Motor neuron (in vitro differentiated cells): ENCODE data around the gene GZMH. TPM values are rescaled to one million over a fixed set of nuclear protein-coding genes. Genes with fewer than 3 reads are reported as not detected.

Source experiments
- ATAC-seq, 8 experiments: fragments of 200-7000 bp; cut with Tn5 transposase; replicated peaks in 6 of 8; 2 replicates each; pipeline ENCODE4 v1.8.0; 2021; ENCODE audit warnings: mild to moderate bottlenecking in 8 of 8, moderate library complexity in 8 of 8
- H3K27ac ChIP-seq, 2 donors: fragments of 250-450 bp; sonication (Bioruptor Pico); 2 replicates each; pipeline ENCODE4 v1.9.0; 2021; ENCODE audit warnings: antibody characterized with exemption in 2 of 2, mild to moderate bottlenecking in 2 of 2, moderate library complexity in 1 of 2
- H3K4me1 ChIP-seq, 2 donors: fragments of 250-450 bp; sonication (Bioruptor Pico); replicated peaks in 1 of 2; 2 replicates each; pipeline ENCODE4 v1.6.1; 2021; ENCODE audit warnings: antibody characterized with exemption in 2 of 2, mild to moderate bottlenecking in 2 of 2, moderate library complexity in 1 of 2
- H3K4me3 ChIP-seq, 5 donors: fragments of 250-450 bp; sonication (Bioruptor Pico); 2 replicates each; pipeline ENCODE4 v1.9.0; 2021; ENCODE audit warnings: antibody characterized with exemption in 5 of 5, mild to moderate bottlenecking in 5 of 5, moderate library complexity in 4 of 5
- WGBS, 10 experiments: fragments of 450-650 bp; shearing (Covaris generic); methylation state at CpG; one replicate each; pipeline ENCODE4 v1.0.0; 2022; 5-methylcytosine and 5-hydroxymethylcytosine counted together
- in situ Hi-C, 9 experiments: fragments of 400-800 bp; cut with MboI; loops; one replicate each; pipeline ENCODE4 v1.15.0; 2021; ENCODE audit warnings: low sequenced_read_pairs in 9 of 9, low pct_unique_long_range_greater_than_20kb in 2 of 9; ENCODE audit not compliant: unreplicated experiment in 9 of 9
- total RNA-seq, 8 experiments: library from RNA; unstranded; fragments of 300-600 nt; gene quantifications; 2 replicates each; pipeline versions ENCODE4 v1.2.3 to v1.2.4, GENCODE V29; 2022

Gene GZMH
- total RNA-seq, 8 experiments from 2014 or later = 0.84 TPM; not detected in 7

GRCh38 chr14:24576771-24577170, 32.7 kb downstream of the GZMH start:
- Histone ChIP-seq H3K4me1 (peaks cover 0 to 3% of the 10 kb centered on the region in 2 donors), H3K27ac (no peak overlapping the region), H3K4me3 (no peak overlapping the region)
- ATAC-seq = no peak
- 0 to 100% (median 82%) methylated on average over 1 to 5 of the region's 5 CpGs; no CpG with 5 or more reads in 2 of the 10 experiments for WGBS, 10 experiments
- in situ Hi-C loops = loop anchor here in 1 of 9 experiments (25.0 kb wide), 1 partner anchor 89 kb away; no protein-coding TSS in a partner anchor

- no peak within 1 kb of the TSS for H3K4me3 ChIP-seq
- ATAC-seq = no peak
- in situ Hi-C loops = loop anchor here in 1 of 9 experiments (25.0 kb wide), 1 partner anchor 89 kb away; no protein-coding TSS in a partner anchor
Measured at GRCh38 chr14:24576182-24576581, 33.3 kb downstream of the GZMH start, which contains the start of gene CTSG. Gene CTSG, minus strand, starts transcription at chr14:24576250. Its CDS starts 27 bp downstream, at chr14:24576223.

GRCh38 chr14:24574206-24574774, 35.2 kb downstream of the GZMH start:
- no peak overlapping the region for H3K27ac ChIP-seq
- in situ Hi-C loops = no loop called here
- peaks cover 0 to 3% of the 10 kb centered on the region in 2 donors for H3K4me1 ChIP-seq
- WGBS, 10 experiments = 20 to 100% (median 64%) methylated on average over 1 to 5 of the region's 27 CpGs; no CpG with 5 or more reads in 5 of the 10 experiments
- H3K4me3 ChIP-seq = no peak overlapping the region
- ATAC-seq = no peak

More at GRCh38 chr14:24576182-24576581, 33.3 kb downstream of the GZMH start, which contains the start of gene CTSG:
- Histone ChIP-seq H3K27ac (no peak within 1 kb of the TSS), H3K4me1 (peaks cover 0 to 3% of the 10 kb centered on the region in 2 donors)
- WGBS, 10 experiments = 37 to 100% (median 83%) methylated on average over 2 to 3 of the region's 3 CpGs; no CpG with 5 or more reads in 7 of the 10 experiments

GRCh38 chr14:24566318-24566717, 43.2 kb downstream of the GZMH start:
- Histone ChIP-seq H3K27ac (no peak overlapping the region), H3K4me1 (no peaks in the 10 kb centered on the region), H3K4me3 (no peak overlapping the region)
- ATAC-seq = no peak
- 0 to 83% (median 37%) methylated on average over 1 to 2 of the region's 2 CpGs; no CpG with 5 or more reads in 6 of the 10 experiments for WGBS, 10 experiments
- in situ Hi-C loops = no loop called here

GRCh38 chr14:24565766-24566165, 43.7 kb downstream of the GZMH start:
- no peak for ATAC-seq
- Histone ChIP-seq H3K27ac (no peak overlapping the region), H3K4me3 (no peak overlapping the region), H3K4me1 (no peaks in the 10 kb centered on the region)
- in situ Hi-C loops = no loop called here
- 8 to 83% (median 52%) methylated on average over 1 to 2 of the region's 2 CpGs for WGBS, 10 experiments

- WGBS, 10 experiments = 0 to 100% (median 24%) methylated on average over 1 to 3 of the region's 3 CpGs; no CpG with 5 or more reads in 2 of the 10 experiments
- in situ Hi-C loops = no loop called here
- Histone ChIP-seq H3K4me1 (no peaks in the 10 kb centered on the region), H3K4me3 (no peak overlapping the region), H3K27ac (no peak overlapping the region)
- no peak for ATAC-seq
Measured at GRCh38 chr14:24563505-24563904, 46.0 kb downstream of the GZMH start.

GRCh38 chr14:24556756-24557155, 52.7 kb downstream of the GZMH start:
- 0 to 83% (median 57%) methylated on average over 1 to 4 of the region's 4 CpGs for WGBS, 10 experiments
- Histone ChIP-seq H3K27ac (no peak overlapping the region), H3K4me3 (no peak overlapping the region), H3K4me1 (no peaks in the 10 kb centered on the region)
- in situ Hi-C loops = no loop called here
- peak in 2 of 8 experiments; percentile 25 to 42 for ATAC-seq

Other genes with a start within 250 kb of the GZMH start
- 100 to 1,000 TPM in 3 of 8 experiments, 10 to 100 TPM in 2, 1 to 10 TPM in 3; 5.1 to 345 (median 13.4) TPM for gene NFATC4, start 241.5 kb downstream of the GZMH start, total RNA-seq
- gene NYNRIN, start 210.7 kb downstream of the GZMH start, total RNA-seq = 10 to 100 TPM in 3 of 8 experiments, 1 to 10 TPM in 5; 2.1 to 78.7 (median 6.3) TPM
- gene CBLN3, start 180.0 kb downstream of the GZMH start, total RNA-seq = 1 to 10 TPM in 4 of 8 experiments, under 1 TPM in 4; 0.16 to 7.9 (median 1.1) TPM
- 10 to 100 TPM in 7 of 8 experiments, 1 to 10 TPM in 1; 8.5 to 59.9 (median 17.4) TPM for gene KHNYN, start 179.7 kb downstream of the GZMH start, total RNA-seq
- 10 to 100 TPM; 34.6 to 72.5 (median 55.1) TPM for gene SDR39U1, start 166.9 kb downstream of the GZMH start, total RNA-seq
- gene CMA1, start 101.4 kb downstream of the GZMH start, total RNA-seq = 1 to 10 TPM in 3 of 8 experiments, under 1 TPM in 2, not detected in 3; 0.21 to 8.3 (median 3.0) TPM
- gene CTSG, start 33.4 kb downstream of the GZMH start, total RNA-seq = 1 to 10 TPM in 2 of 8 experiments, under 1 TPM in 3, not detected in 3; 0.25 to 1.4 (median 0.85) TPM
- gene GZMB, start 24.5 kb upstream of the GZMH start, total RNA-seq = 10 to 100 TPM in 1 of 8 experiments, 1 to 10 TPM in 3, under 1 TPM in 1, not detected in 3; 0.38 to 65.4 (median 2.9) TPM